HCT116 (cell line): Measurements from ENCODE around the gene PSMB5. TPM values are rescaled to one million over a fixed set of nuclear protein-coding genes. Genes with fewer than 3 reads are reported as not detected.

Experiments
- ATAC-seq: fragments of 200-7000 bp; cut with Tn5 transposase; 2 replicates; pipeline ENCODE4 v1.9.1; 2020; ENCODE audit warnings: mild to moderate bottlenecking, moderate library complexity
- BruUV-seq: library from RNA; stranded (reverse); fragments of 400-500 nt; replicated peaks from 2 replicates; lab custom pipeline; 2021; lab: Mats Ljungman, UMichigan
- CTCF ChIA-PET: fragments of 300-600 bp; sonication (Branson Sonifier 250); formaldehyde crosslinking; loops from one replicate; lab custom pipeline; 2021; ENCODE audit warnings: antibody characterized with exemption; lab: Charles Lee
- POLR2A ChIA-PET: fragments of 300-600, 350-600 bp; sonication (Branson Sonifier 250); formaldehyde crosslinking; loops from one replicate; lab custom pipeline; 2021; ENCODE audit warnings: antibody characterized with exemption; lab: Charles Lee
- RAD21 ChIA-PET, 2 experiments: fragments of 300-600 bp; sonication (Branson Sonifier 250); formaldehyde crosslinking; loops; one replicate each; lab custom pipeline; 2023; ENCODE audit warnings: low total read pairs in 2 of 2; ENCODE audit not compliant: uncharacterized antibody in 2 of 2, unreplicated experiment in 2 of 2, low non-redundant PET in 1 of 2; lab: Charles Lee
- DNase-seq: peaks from one replicate; pipeline ENCODE4 v3.0.0-alpha.2; 2010; ENCODE audit warnings: low read depth, low spot score
- H2AFZ ChIP-seq: fragments of 200-600 bp; shearing (Covaris generic), sonication (generic); 2 replicates; pipeline ENCODE4 v1.6.1; 2017; ENCODE audit warnings: low read depth, mixed run types, mixed read lengths, antibody characterized with exemption, low read length; ENCODE audit not compliant: poor library complexity, severe bottlenecking
- H3K27ac ChIP-seq: 2 replicates; pipeline ENCODE4 v1.5.1; 2012; ENCODE audit warnings: low read depth, low read length
- H3K27me3 ChIP-seq: fragments of 200-600 bp; sonication (generic); 2 replicates; pipeline ENCODE4 v1.6.1; 2016; ENCODE audit warnings: mixed run types, low read length, mixed read lengths; ENCODE audit not compliant: insufficient read depth
- H3K36me3 ChIP-seq, 2 experiments: fragments of 200-500 bp in 1 of 2; fragments of 200-600 bp in 1 of 2; sonication (Bioruptor generic) in 1 of 2; sonication (generic) in 1 of 2; 2 replicates each; pipeline versions ENCODE4 v1.5.1 to v1.6.1; 2014 to 2016; ENCODE audit warnings: low read length in 2 of 2, inconsistent platforms in 1 of 2, mixed read lengths in 1 of 2, mixed run types in 1 of 2; ENCODE audit not compliant: insufficient read depth in 2 of 2, control insufficient read depth in 1 of 2
- H3K4me1 ChIP-seq, 2 experiments: fragments of 200-600 bp in 1 of 2; sonication (generic) in 1 of 2; 2 replicates each; pipeline versions ENCODE4 v1.5.1 to v1.6.1; 2012 to 2017; ENCODE audit warnings: low read length in 2 of 2, inconsistent platforms in 1 of 2, mild to moderate bottlenecking in 1 of 2, mixed read lengths in 1 of 2, mixed run types in 1 of 2, moderate library complexity in 1 of 2; ENCODE audit not compliant: insufficient read depth in 2 of 2, control insufficient read depth in 1 of 2
- H3K4me2 ChIP-seq: fragments of 200-600 bp; sonication (generic); 2 replicates; pipeline ENCODE4 v1.6.1; 2017; ENCODE audit warnings: mixed run types, low read length, mixed read lengths
- H3K4me3 ChIP-seq, 2 experiments: fragments of 200-600 bp in 1 of 2; sonication (generic) in 1 of 2; replicated peaks in 1 of 2; 2 replicates each; pipeline ENCODE4 v1.5.1; 2011 to 2016; ENCODE audit warnings: low read length in 2 of 2, control low read depth in 1 of 2, low read depth in 1 of 2, mild to moderate bottlenecking in 1 of 2, mixed read lengths in 1 of 2, mixed run types in 1 of 2
- H3K79me2 ChIP-seq: fragments of 200-600 bp; sonication (generic); 2 replicates; pipeline ENCODE4 v1.6.1; 2017; ENCODE audit warnings: mild to moderate bottlenecking, mixed run types, low read length, moderate library complexity, mixed read lengths; ENCODE audit not compliant: insufficient read depth
- H3K9ac ChIP-seq: fragments of 200-600 bp; sonication (generic); 2 replicates; pipeline ENCODE4 v1.6.1; 2016; ENCODE audit warnings: low read length, mixed read lengths
- H3K9me2 ChIP-seq: fragments of 200-600 bp; sonication (generic), shearing (Covaris generic); 2 replicates; pipeline ENCODE4 v1.6.1; 2017; ENCODE audit warnings: mixed run types, mild to moderate bottlenecking, moderate library complexity; ENCODE audit not compliant: insufficient read depth
- H3K9me3 ChIP-seq, 2 experiments: fragments of 200-500 bp in 1 of 2; fragments of 200-600 bp in 1 of 2; sonication (Bioruptor generic) in 1 of 2; sonication (generic) in 1 of 2; 2 replicates each; pipeline ENCODE4 v1.6.1; 2014 to 2017; ENCODE audit warnings: low read length in 2 of 2, mixed read lengths in 2 of 2, inconsistent platforms in 1 of 2, low read depth in 1 of 2, mild to moderate bottlenecking in 1 of 2, mixed run types in 1 of 2, moderate library complexity in 1 of 2; ENCODE audit not compliant: control insufficient read depth in 1 of 2, insufficient read depth in 1 of 2
- H4K20me1 ChIP-seq: fragments of 200-600 bp; sonication (generic), shearing (Covaris generic); 2 replicates; pipeline ENCODE4 v1.6.1; 2017; ENCODE audit warnings: mixed run types, mild to moderate bottlenecking, moderate library complexity; ENCODE audit not compliant: insufficient read depth
- CBX3 ChIP-seq: IDR thresholded peaks from 2 replicates; pipeline ENCODE4 v1.6.1; 2012; ENCODE audit warnings: low read depth
- CEBPB ChIP-seq: IDR thresholded peaks from 2 replicates; pipeline ENCODE4 v1.6.1; 2012; ENCODE audit warnings: low read depth
- CTCF ChIP-seq, 3 experiments: fragments of 200-600 bp in 1 of 3; sonication (generic) in 1 of 3; IDR thresholded peaks in 2 of 3; conservative IDR thresholded peaks in 1 of 3; 2 replicates each; pipeline ENCODE4 v1.5.1; 2012 to 2017; ENCODE audit warnings: low read depth in 2 of 3, low read length in 2 of 3, antibody characterized with exemption in 1 of 3, borderline replicate concordance in 1 of 3, control low read depth in 1 of 3, mild to moderate bottlenecking in 1 of 3, mixed read lengths in 1 of 3, mixed run types in 1 of 3, moderate library complexity in 1 of 3; ENCODE audit not compliant: insufficient read depth in 1 of 3
- EGR1 ChIP-seq: IDR thresholded peaks from 2 replicates; pipeline ENCODE4 v1.6.1; 2012; ENCODE audit warnings: low read depth
- EZH2 ChIP-seq: fragments of 200-600 bp; sonication (generic); IDR thresholded peaks from 2 replicates; pipeline ENCODE4 v1.6.1; 2017; ENCODE audit warnings: antibody characterized with exemption, mixed run types
- EZH2phosphoT487 ChIP-seq: fragments of 200-600 bp; IDR thresholded peaks from 2 replicates; pipeline ENCODE4 v1.6.1; 2018; ENCODE audit warnings: antibody characterized with exemption, borderline replicate concordance
- REST ChIP-seq: IDR thresholded peaks from 2 replicates; pipeline ENCODE4 v1.6.1; 2012; ENCODE audit warnings: low read depth
- SIN3A ChIP-seq: IDR thresholded peaks from 2 replicates; pipeline ENCODE4 v1.6.1; 2012; ENCODE audit warnings: low read depth
- TCF7L2 ChIP-seq: IDR thresholded peaks from 2 replicates; pipeline ENCODE4 v1.7.0; 2011; ENCODE audit warnings: borderline replicate concordance, inconsistent platforms; ENCODE audit not compliant: insufficient read depth, insufficient read length; ENCODE audit errors: extremely low read depth
- ZNF274 ChIP-seq: fragments of 200-500 bp; sonication (Bioruptor generic); IDR thresholded peaks from 2 replicates; pipeline ENCODE4 v1.6.1; 2014; ENCODE audit warnings: mild to moderate bottlenecking, low read depth, low read length, inconsistent platforms
- intact Hi-C: fragments of 100-400 bp; cut with micrococcal nuclease; formaldehyde crosslinking; loops from 2 replicates; pipeline ENCODE4 v1.10.0; 2022
- total RNA-seq: library from RNA; stranded (reverse); gene quantifications from one replicate; pipeline ENCODE4 v1.2.1, GENCODE V29; 2021; ENCODE audit not compliant: unreplicated experiment

PSMB5 gene
- total RNA-seq, 1 experiment from 2014 or later, result 212 TPM

DNA sequence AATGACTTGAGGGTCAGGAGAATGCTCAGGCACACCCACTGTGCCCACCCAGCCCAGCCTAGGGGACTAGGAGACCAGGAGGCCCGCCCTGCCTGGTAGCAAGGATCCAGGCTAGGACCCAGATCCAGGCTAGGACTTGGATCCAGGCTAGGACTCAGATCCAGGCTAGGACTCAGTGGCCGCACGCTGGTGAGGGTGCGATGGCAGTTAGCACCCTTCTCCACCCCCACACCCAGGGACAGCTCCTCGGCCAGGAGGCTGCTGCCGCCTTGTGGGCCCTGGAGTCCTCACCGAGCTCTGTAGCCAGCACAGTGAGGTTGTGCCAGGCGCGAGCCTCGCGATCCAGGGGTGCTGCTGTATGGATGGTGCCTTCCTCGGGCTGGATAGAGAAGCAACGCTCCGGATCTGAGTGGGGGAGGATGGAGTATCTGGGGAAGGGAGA is 17.5 kb upstream of the PSMB5 start:
- TF ChIP-seq TCF7L2 (no peak), SIN3A (no peak), CEBPB (no peak), EZH2phosphoT487 (no peak), EZH2 (no peak), ZNF274 (no peak), EGR1 (no peak), CTCF (IDR thresholded peaks at IDR 0.05 in 2 of 3, conservative IDR thresholded peaks at IDR 0.05 in 1 of 3; ENCODE audit: borderline replicate concordance in 1 of 3, insufficient read depth in 1 of 3, low read depth in 2 of 3, low read length in 2 of 3) (no peak), REST (no peak), CBX3 (no peak)
- ChIA-PET POLR2A (no interaction called here), CTCF (interaction anchor here (0.6 to 2.2 kb wide), 3 partner anchors 17 to 66 kb away, joined by 3 to 8 read pairs (median 7); no protein-coding TSS in a partner anchor), RAD21 (interaction anchor here in 1 of 2 experiments (1.0 kb wide), 1 partner anchor 66 kb away, joined by 5 read pairs; no protein-coding TSS in a partner anchor)
- H3K4me3 ChIP-seq, result no peak overlapping the region
- no peaks in the 10 kb centered on the region for H3K9me2 ChIP-seq
- ATAC-seq, result no peak
- no peaks in the 10 kb centered on the region for H3K9me3 ChIP-seq
- no peaks in the 10 kb centered on the region for H3K36me3 ChIP-seq
- no peak overlapping the region for H2AFZ ChIP-seq
- H3K27ac ChIP-seq, result no peak overlapping the region
- no peaks in the 10 kb centered on the region for H3K79me2 ChIP-seq
- H3K27me3 ChIP-seq, result no peaks in the 10 kb centered on the region
- no peak overlapping the region for H3K4me2 ChIP-seq
- no TSS peak for BruUV-seq
- intact Hi-C loops, result no loop called here
- H3K4me1 ChIP-seq, result peaks cover 12 to 17% of the 10 kb centered on the region in 2 experiments
- no peak overlapping the region for H3K9ac ChIP-seq
- H4K20me1 ChIP-seq, result no peaks in the 10 kb centered on the region
- DNase-seq, result no peak
